ENCODE results near the gene SCN1B. TPM values are rescaled to one million over a fixed set of nuclear protein-coding genes. Genes with fewer than 3 reads are reported as not detected.

SCN1B gene
- total and polyA plus RNA-seq, 2 of the 13 experiments (the other 11 are each of a cell fraction or from before 2014, with no cell fraction given), result 2.7 to 20.1 TPM

GRCh38 chr19:35013041-35013819, 17.0 kb upstream of the SCN1B start (continued):
- TF ChIP-seq ZNF318 (CRISPR knock-in tag; IDR thresholded peaks at IDR 0.05) (no peak), CEBPG (CRISPR knock-in tag; IDR thresholded peaks at IDR 0.05) (no peak), ZNF549 (CRISPR knock-in tag; IDR thresholded peaks at IDR 0.05) (no peak), RCOR2 (CRISPR knock-in tag; IDR thresholded peaks at IDR 0.05) (no peak), TEF (CRISPR knock-in tag; IDR thresholded peaks at IDR 0.05) (no peak), KAT2B (IDR thresholded peaks at IDR 0.05; ENCODE audit: borderline replicate concordance, low read depth, low read length) (no peak), HOXA3 (CRISPR knock-in tag; IDR thresholded peaks at IDR 0.05) (peak; percentile 53; the same call in 1 of the 2 replicates), MEF2D (CRISPR knock-in tag; IDR thresholded peaks at IDR 0.05) (no peak), NFYB (CRISPR knock-in tag; IDR thresholded peaks at IDR 0.05) (no peak), MEIS2 (CRISPR knock-in tag; IDR thresholded peaks at IDR 0.05) (0 out of 2 replicates have a peak, but pooled peaks have one; percentile 64), PCBP2 (optimal IDR thresholded peaks at IDR 0.05; ENCODE audit: low read depth, low read length, poor library complexity, severe bottlenecking) (no peak)
- TF ChIP-seq, protein P1, sequence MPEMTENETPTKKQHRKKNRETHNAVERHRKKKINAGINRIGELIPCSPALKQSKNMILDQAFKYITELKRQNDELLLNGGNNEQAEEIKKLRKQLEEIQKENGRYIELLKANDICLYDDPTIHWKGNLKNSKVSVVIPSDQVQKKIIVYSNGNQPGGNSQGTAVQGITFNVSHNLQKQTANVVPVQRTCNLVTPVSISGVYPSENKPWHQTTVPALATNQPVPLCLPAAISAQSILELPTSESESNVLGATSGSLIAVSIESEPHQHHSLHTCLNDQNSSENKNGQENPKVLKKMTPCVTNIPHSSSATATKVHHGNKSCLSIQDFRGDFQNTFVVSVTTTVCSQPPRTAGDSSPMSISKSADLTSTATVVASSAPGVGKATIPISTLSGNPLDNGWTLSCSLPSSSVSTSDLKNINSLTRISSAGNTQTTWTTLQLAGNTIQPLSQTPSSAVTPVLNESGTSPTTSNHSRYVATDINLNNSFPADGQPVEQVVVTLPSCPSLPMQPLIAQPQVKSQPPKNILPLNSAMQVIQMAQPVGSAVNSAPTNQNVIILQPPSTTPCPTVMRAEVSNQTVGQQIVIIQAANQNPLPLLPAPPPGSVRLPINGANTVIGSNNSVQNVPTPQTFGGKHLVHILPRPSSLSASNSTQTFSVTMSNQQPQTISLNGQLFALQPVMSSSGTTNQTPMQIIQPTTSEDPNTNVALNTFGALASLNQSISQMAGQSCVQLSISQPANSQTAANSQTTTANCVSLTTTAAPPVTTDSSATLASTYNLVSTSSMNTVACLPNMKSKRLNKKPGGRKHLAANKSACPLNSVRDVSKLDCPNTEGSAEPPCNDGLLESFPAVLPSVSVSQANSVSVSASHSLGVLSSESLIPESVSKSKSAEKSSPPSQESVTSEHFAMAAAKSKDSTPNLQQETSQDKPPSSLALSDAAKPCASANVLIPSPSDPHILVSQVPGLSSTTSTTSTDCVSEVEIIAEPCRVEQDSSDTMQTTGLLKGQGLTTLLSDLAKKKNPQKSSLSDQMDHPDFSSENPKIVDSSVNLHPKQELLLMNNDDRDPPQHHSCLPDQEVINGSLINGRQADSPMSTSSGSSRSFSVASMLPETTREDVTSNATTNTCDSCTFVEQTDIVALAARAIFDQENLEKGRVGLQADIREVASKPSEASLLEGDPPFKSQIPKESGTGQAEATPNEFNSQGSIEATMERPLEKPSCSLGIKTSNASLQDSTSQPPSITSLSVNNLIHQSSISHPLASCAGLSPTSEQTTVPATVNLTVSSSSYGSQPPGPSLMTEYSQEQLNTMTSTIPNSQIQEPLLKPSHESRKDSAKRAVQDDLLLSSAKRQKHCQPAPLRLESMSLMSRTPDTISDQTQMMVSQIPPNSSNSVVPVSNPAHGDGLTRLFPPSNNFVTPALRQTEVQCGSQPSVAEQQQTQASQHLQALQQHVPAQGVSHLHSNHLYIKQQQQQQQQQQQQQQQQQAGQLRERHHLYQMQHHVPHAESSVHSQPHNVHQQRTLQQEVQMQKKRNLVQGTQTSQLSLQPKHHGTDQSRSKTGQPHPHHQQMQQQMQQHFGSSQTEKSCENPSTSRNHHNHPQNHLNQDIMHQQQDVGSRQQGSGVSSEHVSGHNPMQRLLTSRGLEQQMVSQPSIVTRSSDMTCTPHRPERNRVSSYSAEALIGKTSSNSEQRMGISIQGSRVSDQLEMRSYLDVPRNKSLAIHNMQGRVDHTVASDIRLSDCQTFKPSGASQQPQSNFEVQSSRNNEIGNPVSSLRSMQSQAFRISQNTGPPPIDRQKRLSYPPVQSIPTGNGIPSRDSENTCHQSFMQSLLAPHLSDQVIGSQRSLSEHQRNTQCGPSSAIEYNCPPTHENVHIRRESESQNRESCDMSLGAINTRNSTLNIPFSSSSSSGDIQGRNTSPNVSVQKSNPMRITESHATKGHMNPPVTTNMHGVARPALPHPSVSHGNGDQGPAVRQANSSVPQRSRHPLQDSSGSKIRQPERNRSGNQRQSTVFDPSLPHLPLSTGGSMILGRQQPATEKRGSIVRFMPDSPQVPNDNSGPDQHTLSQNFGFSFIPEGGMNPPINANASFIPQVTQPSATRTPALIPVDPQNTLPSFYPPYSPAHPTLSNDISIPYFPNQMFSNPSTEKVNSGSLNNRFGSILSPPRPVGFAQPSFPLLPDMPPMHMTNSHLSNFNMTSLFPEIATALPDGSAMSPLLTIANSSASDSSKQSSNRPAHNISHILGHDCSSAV (CRISPR knock-in tag; IDR thresholded peaks at IDR 0.05; ENCODE audit: borderline replicate concordance), result no peak
